Sigmoid colon (tissue), 4 donors: ENCODE data around the gene NR3C2.

ENCODE experiments used
- CTCF ChIP-seq, 4 experiments: fragments of 450-650 bp in 3 of 4; fragments of 200-600 bp in 1 of 4; IDR thresholded peaks; one replicate each; pipeline ENCODE4 v1.5.1; 2016 to 2019; ENCODE audit warnings: antibody characterized with exemption in 4 of 4, mild to moderate bottlenecking in 3 of 4, moderate library complexity in 2 of 4
- EP300 ChIP-seq, 4 donors: sonication (generic); formaldehyde crosslinking; IDR thresholded peaks; one replicate each; pipeline ENCODE4 v1.6.1; 2017; ENCODE audit warnings: antibody characterized with exemption in 4 of 4
- POLR2A ChIP-seq, 2 donors: fragments of 450-650 bp; IDR thresholded peaks; one replicate each; pipeline ENCODE4 v1.6.1; 2016; ENCODE audit warnings: antibody characterized with exemption in 2 of 2, mild to moderate bottlenecking in 2 of 2, moderate library complexity in 2 of 2
- POLR2AphosphoS5 ChIP-seq, 4 donors: sonication (generic); formaldehyde crosslinking; IDR thresholded peaks; one replicate each; pipeline ENCODE4 v1.6.1; 2017; ENCODE audit warnings: antibody characterized with exemption in 4 of 4

- TF ChIP-seq EP300 (IDR thresholded peaks at IDR 0.05) (no peak), CTCF (IDR thresholded peaks at IDR 0.05) (no peak), POLR2AphosphoS5 (IDR thresholded peaks at IDR 0.05) (no peak), POLR2A (IDR thresholded peaks at IDR 0.05) (no peak)
Observed at GRCh38 chr4:148114436-148114835, 327.8 kb downstream of the NR3C2 start.
